Gastrocnemius medialis (tissue), 4 donors: ENCODE results near the gene CENPK. TPM values are rescaled to one million over a fixed set of nuclear protein-coding genes. Genes with fewer than 3 reads are reported as not detected.

Experiments used
- ATAC-seq, 2 donors: fragments of 150-250 bp; one replicate each; pipeline ENCODE4 v1.9.1; 2016
- DNase-seq, 2 donors: peaks; one replicate each; pipeline ENCODE4 v3.0.0-alpha.2; 2019
- H3K27ac ChIP-seq, 4 donors: fragments of 200-600 bp; sonication (generic); 1 replicate in 1 of 4; 2 replicates in 3 of 4; pipeline ENCODE4 v1.5.1; 2016 to 2018; ENCODE audit warnings: mild to moderate bottlenecking in 2 of 4, moderate library complexity in 1 of 4
- H3K27me3 ChIP-seq, 3 donors: fragments of 200-600 bp; sonication (generic) in 2 of 3; 1 replicate in 1 of 3; 2 replicates in 2 of 3; pipeline versions ENCODE4 v1.5.1 to v1.6.0; 2016 to 2019; ENCODE audit warnings: mild to moderate bottlenecking in 1 of 3, moderate library complexity in 1 of 3
- H3K36me3 ChIP-seq, 2 donors: fragments of 200-600 bp; sonication (generic) in 1 of 2; one replicate each; pipeline ENCODE4 v1.5.1; 2017 to 2018
- H3K4me1 ChIP-seq, 2 donors: fragments of 200-600 bp; sonication (generic) in 1 of 2; one replicate each; pipeline ENCODE4 v1.5.1; 2016 to 2017; ENCODE audit warnings: mild to moderate bottlenecking in 2 of 2
- H3K4me3 ChIP-seq, 4 donors: fragments of 200-600 bp; sonication (generic) in 3 of 4; 1 replicate in 1 of 4; 2 replicates in 3 of 4; pipeline ENCODE4 v1.5.1; 2016 to 2019; ENCODE audit warnings: mild to moderate bottlenecking in 2 of 4
- H3K9me3 ChIP-seq, 3 donors: fragments of 200-600 bp; sonication (generic) in 2 of 3; 1 replicate in 1 of 3; 2 replicates in 2 of 3; pipeline ENCODE4 v1.5.1; 2016 to 2019
- CTCF ChIP-seq, 5 experiments: fragments of 450-650 bp in 3 of 5; fragments of 200-600 bp in 2 of 5; sonication (generic) in 2 of 5; IDR thresholded peaks in 4 of 5; conservative IDR thresholded peaks in 1 of 5; 1 replicate in 4 of 5; 2 replicates in 1 of 5; pipeline ENCODE4 v1.5.1; 2016 to 2019; ENCODE audit warnings: antibody characterized with exemption in 5 of 5, mild to moderate bottlenecking in 3 of 5, moderate library complexity in 3 of 5
- POLR2A ChIP-seq, 2 donors: fragments of 450-650 bp; IDR thresholded peaks; one replicate each; pipeline ENCODE4 v1.6.1; 2017; ENCODE audit warnings: antibody characterized with exemption in 2 of 2, mild to moderate bottlenecking in 2 of 2, moderate library complexity in 2 of 2
- in situ Hi-C, 4 donors: fragments of 200-750 bp; cut with MboI; loops; one replicate each; pipeline versions ENCODE4 v1.15.0 to v1.8.0; 2017; ENCODE audit warnings: low sequenced_read_pairs in 4 of 4
- intact Hi-C: fragments of 100-400 bp; cut with DNase I; formaldehyde crosslinking; loops from one replicate; pipeline ENCODE4 v1.15.1; 2023; ENCODE audit warnings: low total_unique reads
- total RNA-seq, 4 donors: library from RNA; depleted of rRNA; stranded (reverse); fragments of >200 nt; gene quantifications; one replicate each; pipeline versions ENCODE4 v1.1.0 to v1.2.3, GENCODE V29; 2016

Gene CENPK
- total RNA-seq, 4 donors from 2014 or later = 0.56 TPM; not detected in 3

- no peaks in the 10 kb centered on the region for H3K9me3 ChIP-seq
- H3K4me1 ChIP-seq = peaks cover 8 to 10% of the 10 kb centered on the region in 2 donors
- intact Hi-C loops (loop anchor here (5.0 to 10.0 kb wide), 3 partner anchors 444 to 1316 kb away; partner anchors contain the start of gene RNF180), in situ Hi-C loops (loop anchor here (5.0 to 25.0 kb wide), 7 partner anchors 369 to 844 kb away; no protein-coding TSS in a partner anchor)
- DNase-seq = no peak
- peak overlapping the region; percentile 65 to 72 (median 68) for H3K4me3 ChIP-seq
- H3K27me3 ChIP-seq = no peaks in the 10 kb centered on the region
- TF ChIP-seq POLR2A (IDR thresholded peaks at IDR 0.05) = no peak
- TF ChIP-seq CTCF (IDR thresholded peaks at IDR 0.05 in 4 of 5, conservative IDR thresholded peaks at IDR 0.05 in 1 of 5) = no peak
- H3K36me3 ChIP-seq = no peaks in the 10 kb centered on the region
- peak overlapping the region; percentile 84 to 89 (median 86) for H3K27ac ChIP-seq
- no peak for ATAC-seq
Measured at GRCh38 chr5:65481171-65481581, 81.8 kb downstream of the CENPK start.

GRCh38 chr5:65480306-65480865, 82.6 kb downstream of the CENPK start:
- peak; percentile 23 to 30 for ATAC-seq
- H3K9me3 ChIP-seq = no peaks in the 10 kb centered on the region
- in situ Hi-C loops = loop anchor here (5.0 to 25.0 kb wide), 7 partner anchors 368 to 843 kb away; no protein-coding TSS in a partner anchor
- H3K4me3 ChIP-seq = peak overlapping the region; percentile 65 to 72 (median 68)
- H3K4me1 ChIP-seq = peaks cover 8 to 10% of the 10 kb centered on the region in 2 donors
- peak overlapping the region; percentile 43 to 85 (median 68) for H3K27ac ChIP-seq
- intact Hi-C loops = loop anchor here (5.0 to 10.0 kb wide), 3 partner anchors 443 to 1316 kb away; partner anchors contain the start of gene RNF180
- peak; percentile 58 to 60 for DNase-seq
- TF ChIP-seq CTCF (IDR thresholded peaks at IDR 0.05 in 4 of 5, conservative IDR thresholded peaks at IDR 0.05 in 1 of 5) = no peak
- no peak for TF ChIP-seq POLR2A (IDR thresholded peaks at IDR 0.05)
- H3K27me3 ChIP-seq = no peaks in the 10 kb centered on the region
- H3K36me3 ChIP-seq = no peaks in the 10 kb centered on the region

GRCh38 chr5:65479527-65479926, 83.4 kb downstream of the CENPK start:
- intact Hi-C loops = no loop called here
- no peak overlapping the region for H3K27ac ChIP-seq

GRCh38 chr5:65478336-65478735, 84.6 kb downstream of the CENPK start:
- Histone ChIP-seq H3K4me3 (no peak overlapping the region), H3K27me3 (no peaks in the 10 kb centered on the region), H3K36me3 (no peaks in the 10 kb centered on the region), H3K27ac (no peak overlapping the region), H3K4me1 (peaks cover 8 to 10% of the 10 kb centered on the region in 2 donors), H3K9me3 (no peaks in the 10 kb centered on the region)
- TF ChIP-seq CTCF (IDR thresholded peaks at IDR 0.05 in 4 of 5, conservative IDR thresholded peaks at IDR 0.05 in 1 of 5) (no peak), POLR2A (IDR thresholded peaks at IDR 0.05) (no peak)
- ATAC-seq (no peak), DNase-seq (no peak)
- in situ Hi-C loops (loop anchor here in 3 of 4 donors (10.0 to 25.0 kb wide), 4 partner anchors 366 to 841 kb away; no protein-coding TSS in a partner anchor), intact Hi-C loops (no loop called here)

More at GRCh38 chr5:65479527-65479926, 83.4 kb downstream of the CENPK start:
- TF ChIP-seq POLR2A (IDR thresholded peaks at IDR 0.05) = no peak
- no peak for TF ChIP-seq CTCF (IDR thresholded peaks at IDR 0.05 in 4 of 5, conservative IDR thresholded peaks at IDR 0.05 in 1 of 5)
- H3K36me3 ChIP-seq = no peaks in the 10 kb centered on the region
- H3K4me3 ChIP-seq = peak overlapping the region in 3 of 4 donors; percentile 65 to 72 (median 66)
- DNase-seq (no peak), ATAC-seq (no peak)
- in situ Hi-C loops = loop anchor here in 3 of 4 donors (10.0 to 25.0 kb wide), 4 partner anchors 367 to 842 kb away; no protein-coding TSS in a partner anchor
- no peaks in the 10 kb centered on the region for H3K9me3 ChIP-seq
- peaks cover 8 to 10% of the 10 kb centered on the region in 2 donors for H3K4me1 ChIP-seq
- H3K27me3 ChIP-seq = no peaks in the 10 kb centered on the region
